Sigmoid colon (tissue), 4 donors: ENCODE measurements around the gene TNRC18.

Experiments
- CTCF ChIP-seq, 4 experiments: fragments of 450-650 bp in 3 of 4; fragments of 200-600 bp in 1 of 4; IDR thresholded peaks; one replicate each; pipeline ENCODE4 v1.5.1; 2016 to 2019; ENCODE audit warnings: antibody characterized with exemption in 4 of 4, mild to moderate bottlenecking in 3 of 4, moderate library complexity in 2 of 4
- EP300 ChIP-seq, 4 donors: sonication (generic); formaldehyde crosslinking; IDR thresholded peaks; one replicate each; pipeline ENCODE4 v1.6.1; 2017; ENCODE audit warnings: antibody characterized with exemption in 4 of 4
- POLR2A ChIP-seq, 2 donors: fragments of 450-650 bp; IDR thresholded peaks; one replicate each; pipeline ENCODE4 v1.6.1; 2016; ENCODE audit warnings: antibody characterized with exemption in 2 of 2, mild to moderate bottlenecking in 2 of 2, moderate library complexity in 2 of 2
- POLR2AphosphoS5 ChIP-seq, 4 donors: sonication (generic); formaldehyde crosslinking; IDR thresholded peaks; one replicate each; pipeline ENCODE4 v1.6.1; 2017; ENCODE audit warnings: antibody characterized with exemption in 4 of 4

GRCh38 chr7:5455175-5455574, 31.5 kb upstream of the TNRC18 start:
- TF ChIP-seq CTCF (IDR thresholded peaks at IDR 0.05) (no peak), POLR2A (IDR thresholded peaks at IDR 0.05) (no peak), POLR2AphosphoS5 (IDR thresholded peaks at IDR 0.05) (no peak), EP300 (IDR thresholded peaks at IDR 0.05) (no peak)
